Hepatocyte (in vitro differentiated cells): Measurements from ENCODE around the gene LGR4.

Source experiments
- EZH2phosphoT487 ChIP-seq: fragments of 200-600 bp; sonication (generic); IDR thresholded peaks from one replicate; pipeline ENCODE4 v1.6.1; 2018; ENCODE audit warnings: antibody characterized with exemption, mild to moderate bottlenecking, low read depth, moderate library complexity; ENCODE audit not compliant: unreplicated experiment, severe bottlenecking
- TF ChIP-seq, protein P1 (sequence below): fragments of 200-600 bp; sonication (generic); IDR thresholded peaks from 2 replicates; pipeline ENCODE4 v1.5.1; 2016; ENCODE audit warnings: antibody characterized with exemption, mild to moderate bottlenecking; ENCODE audit not compliant: poor library complexity

GRCh38 chr11:27425814-27426213 is 46.8 kb downstream of the LGR4 start:
- TF ChIP-seq, protein P1, sequence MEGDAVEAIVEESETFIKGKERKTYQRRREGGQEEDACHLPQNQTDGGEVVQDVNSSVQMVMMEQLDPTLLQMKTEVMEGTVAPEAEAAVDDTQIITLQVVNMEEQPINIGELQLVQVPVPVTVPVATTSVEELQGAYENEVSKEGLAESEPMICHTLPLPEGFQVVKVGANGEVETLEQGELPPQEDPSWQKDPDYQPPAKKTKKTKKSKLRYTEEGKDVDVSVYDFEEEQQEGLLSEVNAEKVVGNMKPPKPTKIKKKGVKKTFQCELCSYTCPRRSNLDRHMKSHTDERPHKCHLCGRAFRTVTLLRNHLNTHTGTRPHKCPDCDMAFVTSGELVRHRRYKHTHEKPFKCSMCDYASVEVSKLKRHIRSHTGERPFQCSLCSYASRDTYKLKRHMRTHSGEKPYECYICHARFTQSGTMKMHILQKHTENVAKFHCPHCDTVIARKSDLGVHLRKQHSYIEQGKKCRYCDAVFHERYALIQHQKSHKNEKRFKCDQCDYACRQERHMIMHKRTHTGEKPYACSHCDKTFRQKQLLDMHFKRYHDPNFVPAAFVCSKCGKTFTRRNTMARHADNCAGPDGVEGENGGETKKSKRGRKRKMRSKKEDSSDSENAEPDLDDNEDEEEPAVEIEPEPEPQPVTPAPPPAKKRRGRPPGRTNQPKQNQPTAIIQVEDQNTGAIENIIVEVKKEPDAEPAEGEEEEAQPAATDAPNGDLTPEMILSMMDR, result no peak
- no peak for TF ChIP-seq EZH2phosphoT487
